ENCODE measurements around the gene SLCO3A1.

DNA sequence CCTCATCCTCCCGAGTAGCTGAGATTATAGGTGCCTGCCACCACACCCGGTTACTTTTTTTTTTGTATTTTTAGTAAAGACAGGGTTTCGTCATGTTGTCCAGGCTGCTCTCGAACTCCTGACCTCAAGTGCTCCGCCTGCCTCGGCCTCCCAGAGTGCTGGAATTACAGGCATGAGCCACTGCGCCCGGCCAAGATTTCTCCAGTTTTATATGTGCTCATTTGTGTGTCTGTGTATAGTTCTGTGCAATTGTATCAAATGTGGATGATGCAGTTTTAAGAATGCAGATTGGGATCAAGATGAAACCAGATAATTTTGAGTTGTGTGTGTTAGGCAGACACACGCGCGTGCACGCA, 68.3 kb downstream of the SLCO3A1 start:
- TF ChIP-seq POLR2A (IDR thresholded peaks at IDR 0.05) (no peak), EP300 (IDR thresholded peaks at IDR 0.05; ENCODE audit: low read depth) (no peak), POLR2AphosphoS5 (IDR thresholded peaks at IDR 0.05) (no peak)
- TF ChIP-seq, protein P1, sequence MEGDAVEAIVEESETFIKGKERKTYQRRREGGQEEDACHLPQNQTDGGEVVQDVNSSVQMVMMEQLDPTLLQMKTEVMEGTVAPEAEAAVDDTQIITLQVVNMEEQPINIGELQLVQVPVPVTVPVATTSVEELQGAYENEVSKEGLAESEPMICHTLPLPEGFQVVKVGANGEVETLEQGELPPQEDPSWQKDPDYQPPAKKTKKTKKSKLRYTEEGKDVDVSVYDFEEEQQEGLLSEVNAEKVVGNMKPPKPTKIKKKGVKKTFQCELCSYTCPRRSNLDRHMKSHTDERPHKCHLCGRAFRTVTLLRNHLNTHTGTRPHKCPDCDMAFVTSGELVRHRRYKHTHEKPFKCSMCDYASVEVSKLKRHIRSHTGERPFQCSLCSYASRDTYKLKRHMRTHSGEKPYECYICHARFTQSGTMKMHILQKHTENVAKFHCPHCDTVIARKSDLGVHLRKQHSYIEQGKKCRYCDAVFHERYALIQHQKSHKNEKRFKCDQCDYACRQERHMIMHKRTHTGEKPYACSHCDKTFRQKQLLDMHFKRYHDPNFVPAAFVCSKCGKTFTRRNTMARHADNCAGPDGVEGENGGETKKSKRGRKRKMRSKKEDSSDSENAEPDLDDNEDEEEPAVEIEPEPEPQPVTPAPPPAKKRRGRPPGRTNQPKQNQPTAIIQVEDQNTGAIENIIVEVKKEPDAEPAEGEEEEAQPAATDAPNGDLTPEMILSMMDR (IDR thresholded peaks at IDR 0.05): no peak

Measured in transverse colon (tissue), 4 donors.